GM18517 (cell line): ENCODE measurements around the gene FAM180A.
"Not testable (repeated sequence)": the region's sequence is repeated elsewhere in the genome, so short reads cannot be mapped to it uniquely, and the experiment has no call there.

Experiments
- ATAC-seq: cut with Tn5 transposase; IDR thresholded peaks from one replicate; pipeline ENCODE4 v1.9.1; 2021; ENCODE audit warnings: mild to moderate bottlenecking, moderate library complexity; ENCODE audit not compliant: unreplicated experiment

Gene FAM180A

DNA sequence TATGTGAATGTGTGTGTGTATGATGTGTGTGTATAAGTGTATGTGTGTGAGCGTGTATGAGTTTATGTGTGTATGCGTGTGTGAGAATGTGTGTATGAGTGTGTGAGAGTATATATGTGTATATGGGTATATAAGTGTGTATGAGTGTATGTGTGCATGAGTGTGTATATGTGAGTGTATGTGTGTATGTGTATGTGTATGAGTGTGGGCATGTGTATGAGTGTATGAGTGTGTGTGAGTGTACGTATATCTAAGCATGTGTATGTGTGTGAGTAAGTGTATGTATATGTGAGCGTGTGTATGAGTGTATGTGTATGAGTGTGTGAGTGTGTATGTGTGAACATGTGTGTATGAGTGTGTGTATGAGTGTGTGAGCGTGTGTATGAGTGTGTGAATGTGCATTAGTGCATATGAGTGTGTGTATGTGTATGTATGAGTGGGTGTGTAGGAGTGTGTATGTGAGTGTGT lies 33.5 kb downstream of the FAM180A start:
- no peak for ATAC-seq

DNA sequence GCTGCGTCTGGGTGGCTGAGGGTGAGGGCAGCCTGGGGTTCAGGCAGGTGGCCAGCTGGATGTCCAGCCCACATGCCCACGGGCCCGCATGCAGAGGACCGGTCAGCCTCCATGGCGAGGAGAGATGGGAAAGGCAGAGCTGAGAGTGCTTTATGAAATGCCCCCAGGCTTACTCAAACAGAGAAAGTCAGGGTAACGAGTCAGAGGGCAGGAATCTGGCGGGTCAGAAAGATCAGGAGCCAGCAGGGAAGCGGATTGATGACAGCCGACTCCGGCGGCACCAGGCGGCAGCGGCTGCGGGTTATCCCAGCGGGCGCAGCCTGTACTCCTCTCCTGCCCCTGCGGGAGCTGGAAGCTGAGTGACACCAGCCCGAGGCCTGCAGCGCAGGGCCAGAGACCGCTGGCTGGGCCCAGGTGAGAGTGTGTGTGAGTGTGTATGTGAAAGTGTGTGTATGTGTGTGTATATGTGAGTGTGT lies 34.0 kb downstream of the FAM180A start:
- ATAC-seq = no peak

DNA sequence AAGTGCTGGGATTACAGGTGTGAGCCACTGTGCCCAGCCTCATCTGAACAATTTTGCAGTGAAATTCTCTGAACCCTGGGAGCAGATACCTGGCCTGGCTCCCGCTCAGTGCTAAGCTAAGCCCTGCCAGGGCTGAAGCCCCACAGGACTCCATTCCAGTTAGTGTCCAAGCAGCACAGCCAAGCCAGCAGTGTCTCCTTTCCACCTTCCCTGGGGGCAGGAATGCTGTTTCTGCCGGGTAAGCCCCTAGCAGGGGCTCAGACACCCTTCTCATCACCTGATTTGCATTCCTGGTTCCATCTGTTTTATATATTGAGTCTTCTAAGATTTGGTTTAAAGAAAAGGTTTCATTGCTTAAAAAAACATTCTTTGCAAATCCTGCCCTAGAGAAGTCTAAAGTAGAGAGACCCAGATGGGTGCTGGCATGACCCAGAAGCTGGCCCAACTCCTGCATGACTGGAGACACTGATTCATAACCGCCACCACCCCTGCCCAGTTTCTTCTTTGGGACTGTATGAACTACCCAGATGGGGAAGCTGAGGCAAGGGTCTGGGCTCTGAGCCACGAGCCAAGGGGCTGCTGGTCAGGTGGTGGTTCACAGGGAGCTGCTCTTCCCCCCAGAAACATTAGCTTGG lies 34.7 kb downstream of the FAM180A start:
- no peak for ATAC-seq

DNA sequence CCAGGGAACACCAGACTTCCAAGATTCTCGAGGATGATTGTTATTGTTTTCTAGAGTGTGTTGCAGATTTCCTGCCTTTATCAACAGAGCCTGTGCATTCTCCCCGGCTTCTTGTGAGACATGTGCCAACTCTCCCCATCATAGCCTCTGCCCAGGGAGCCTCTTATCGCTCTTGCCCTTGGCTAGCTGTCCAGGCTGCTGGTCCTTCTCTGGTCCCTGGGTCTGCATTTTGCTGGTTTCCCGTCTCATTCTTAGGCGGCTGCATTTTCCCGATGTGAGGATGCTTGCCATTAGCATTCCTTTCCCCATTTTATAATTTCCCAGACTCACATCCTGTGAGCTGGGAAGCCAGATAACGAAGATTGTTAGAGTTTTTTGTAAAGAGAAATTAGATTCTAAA lies 35.8 kb downstream of the FAM180A start:
- ATAC-seq = no peak

DNA sequence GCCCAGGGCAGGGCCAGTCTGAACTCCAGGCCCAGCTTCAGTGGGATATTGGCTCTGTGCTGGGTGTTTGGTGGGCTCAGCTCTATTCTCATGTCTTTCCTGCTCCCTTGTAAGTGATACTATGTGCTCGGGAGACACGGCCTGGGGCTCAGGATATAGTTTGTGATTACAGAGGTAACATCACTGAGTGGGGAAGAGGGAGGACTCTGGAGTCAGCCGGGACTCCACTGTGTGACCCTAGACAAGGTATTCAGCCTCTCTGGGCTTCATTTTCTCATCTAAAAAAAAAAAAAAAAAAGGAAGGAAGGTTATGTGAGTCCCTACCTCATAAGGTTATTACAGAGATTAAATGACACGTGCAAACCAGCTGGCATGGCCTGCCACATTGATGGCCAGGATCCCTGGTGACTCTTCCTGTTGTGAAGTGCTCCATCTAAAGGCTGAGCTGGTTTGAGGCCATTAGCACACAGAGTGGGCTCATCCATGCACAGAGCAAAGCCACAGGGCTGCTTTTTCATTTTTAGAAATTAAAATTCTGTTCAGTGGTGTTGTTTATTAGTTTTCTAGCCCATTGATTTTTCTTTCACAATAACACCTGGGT lies 36.3 kb downstream of the FAM180A start:
- no peak for ATAC-seq

DNA sequence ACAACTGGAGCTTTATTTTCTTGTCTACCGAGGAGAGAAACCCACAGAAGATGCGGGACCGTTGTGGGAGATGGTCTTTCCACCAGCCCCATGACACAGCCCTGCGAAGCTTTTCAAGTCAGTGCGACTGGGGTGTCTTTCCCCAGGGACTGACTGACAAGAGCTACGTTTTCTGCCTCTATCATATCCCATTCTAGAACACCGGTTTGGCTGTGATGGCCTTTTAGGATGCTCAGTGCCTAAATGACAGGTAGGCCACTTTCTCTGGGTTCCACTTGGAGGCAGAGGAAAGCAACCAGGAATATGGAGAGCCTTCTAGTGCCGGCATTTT lies 37.5 kb downstream of the FAM180A start:
- no peak for ATAC-seq

DNA sequence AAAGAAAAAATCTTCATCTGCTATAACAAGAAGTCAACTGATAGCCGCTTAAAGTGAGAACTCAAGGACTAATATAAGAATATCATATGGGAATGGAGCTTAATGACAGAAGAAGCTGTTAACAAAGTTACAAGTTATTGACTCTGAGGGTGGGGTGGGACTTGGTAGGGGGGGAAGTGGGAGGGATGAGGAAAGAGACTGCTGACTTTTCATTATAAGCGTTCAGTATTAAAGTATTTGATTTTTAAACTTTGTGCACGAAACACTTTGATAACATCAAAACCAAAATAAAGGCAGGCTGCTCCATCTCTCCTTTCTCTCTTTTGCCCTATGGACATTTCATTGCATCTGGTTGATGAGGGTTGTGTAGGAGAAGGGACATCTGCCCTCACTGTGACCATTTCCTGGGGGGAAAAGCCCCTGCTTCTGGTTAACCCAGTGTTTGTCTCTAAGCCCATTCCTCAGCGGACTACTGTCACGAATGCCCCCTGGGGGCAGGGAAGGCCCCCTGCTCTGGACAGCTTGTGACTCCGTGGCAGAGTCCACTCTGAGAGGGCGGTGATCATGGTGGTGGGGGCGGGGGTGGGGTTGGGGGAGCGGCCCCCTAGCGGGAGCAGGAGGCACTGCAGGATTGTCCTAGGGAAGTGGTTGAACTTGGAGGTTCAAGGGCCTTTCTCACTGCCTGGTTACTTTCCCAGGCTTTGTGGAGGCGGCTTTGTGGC lies 38.0 kb downstream of the FAM180A start:
- no peak for ATAC-seq

DNA sequence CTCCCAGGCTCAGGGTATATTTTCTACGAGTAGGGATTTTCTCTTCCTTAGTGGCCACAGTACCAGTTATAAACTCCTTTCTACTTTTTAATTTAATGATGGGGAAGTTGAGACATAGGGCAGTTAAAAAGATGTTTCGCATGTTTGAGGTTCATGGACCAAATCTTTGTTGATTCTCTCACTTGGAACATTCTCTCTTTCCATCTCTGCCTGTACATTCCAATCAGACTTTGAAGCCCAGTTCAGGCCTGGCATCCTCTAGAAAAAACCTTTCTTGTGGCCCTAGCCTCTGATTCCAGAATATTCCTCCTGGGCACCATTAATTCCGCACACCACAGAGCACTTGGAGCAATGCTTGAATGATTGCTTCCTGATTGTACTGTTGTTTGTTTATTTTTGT lies 39.1 kb downstream of the FAM180A start:
- ATAC-seq = no peak

DNA sequence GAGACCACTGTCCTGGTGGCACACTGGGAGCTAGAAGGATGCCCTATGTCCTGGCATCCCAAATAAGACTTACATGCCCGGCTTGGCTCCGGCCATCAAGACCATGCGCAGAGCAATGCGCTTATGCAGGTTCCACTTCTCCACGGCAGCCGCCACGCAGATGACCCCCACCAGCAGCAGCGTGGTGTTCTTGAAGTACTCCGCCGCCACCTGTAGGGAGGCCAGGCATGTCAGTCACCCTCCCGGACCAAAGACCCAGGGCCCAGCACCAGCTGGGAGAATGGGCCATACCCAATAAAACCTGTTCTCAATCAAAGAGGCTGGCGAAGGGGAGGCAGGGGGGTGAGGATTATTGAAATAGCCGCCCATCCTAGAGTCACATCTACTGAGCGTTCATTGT lies 40.6 kb downstream of the FAM180A start:
- ATAC-seq = no peak

DNA sequence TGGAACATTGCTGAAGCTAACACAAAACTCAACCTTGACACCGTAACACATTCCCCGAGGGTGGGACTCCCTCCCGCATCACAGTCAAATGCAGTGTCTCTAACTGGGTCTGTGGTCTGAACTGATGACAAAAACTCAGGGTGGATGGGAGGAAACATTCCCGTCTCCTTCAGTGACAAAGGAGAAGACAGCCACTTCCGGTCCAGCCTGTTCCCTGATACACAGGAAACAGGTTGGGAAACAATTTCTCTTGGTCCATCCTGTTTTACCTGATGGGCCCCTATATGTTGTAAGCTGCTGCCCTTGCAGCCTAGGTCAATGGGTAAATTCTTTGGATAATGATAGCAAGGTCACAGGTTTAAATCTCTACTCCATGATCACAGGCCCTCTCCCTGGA lies 41.0 kb downstream of the FAM180A start:
- no peak for ATAC-seq

DNA sequence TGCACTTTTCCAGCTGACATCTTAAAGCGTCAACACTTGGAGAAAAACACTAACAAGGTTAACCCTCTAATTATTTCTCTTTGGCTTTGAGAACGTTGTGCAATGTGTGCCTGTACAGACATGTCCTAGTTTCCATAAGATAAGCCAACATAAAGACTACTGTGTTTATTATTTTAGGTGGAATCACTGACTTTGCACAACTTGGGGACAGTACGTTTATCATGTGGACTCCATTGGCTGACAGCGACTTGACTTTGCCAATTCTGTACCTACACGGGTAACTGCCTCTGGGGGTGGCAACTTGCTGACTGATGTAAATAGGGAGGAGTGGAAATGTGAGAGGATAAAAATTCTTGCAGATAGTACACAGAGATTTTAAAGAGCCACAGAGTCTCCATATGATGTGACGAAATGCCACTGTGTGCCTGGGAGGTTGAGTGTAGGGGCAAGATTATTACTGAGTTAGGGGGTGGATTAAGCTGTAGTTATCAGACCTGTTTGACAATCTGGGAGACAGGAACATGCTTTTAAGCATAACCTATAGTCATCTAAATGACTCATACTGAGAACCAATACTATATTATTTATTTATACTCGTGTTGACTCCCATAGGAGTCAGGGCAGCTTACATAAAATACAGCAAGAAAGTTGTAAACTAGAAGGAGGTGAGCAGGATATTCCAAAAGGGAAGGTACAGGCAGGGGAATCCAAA lies 41.6 kb downstream of the FAM180A start:
- no peak for ATAC-seq

DNA sequence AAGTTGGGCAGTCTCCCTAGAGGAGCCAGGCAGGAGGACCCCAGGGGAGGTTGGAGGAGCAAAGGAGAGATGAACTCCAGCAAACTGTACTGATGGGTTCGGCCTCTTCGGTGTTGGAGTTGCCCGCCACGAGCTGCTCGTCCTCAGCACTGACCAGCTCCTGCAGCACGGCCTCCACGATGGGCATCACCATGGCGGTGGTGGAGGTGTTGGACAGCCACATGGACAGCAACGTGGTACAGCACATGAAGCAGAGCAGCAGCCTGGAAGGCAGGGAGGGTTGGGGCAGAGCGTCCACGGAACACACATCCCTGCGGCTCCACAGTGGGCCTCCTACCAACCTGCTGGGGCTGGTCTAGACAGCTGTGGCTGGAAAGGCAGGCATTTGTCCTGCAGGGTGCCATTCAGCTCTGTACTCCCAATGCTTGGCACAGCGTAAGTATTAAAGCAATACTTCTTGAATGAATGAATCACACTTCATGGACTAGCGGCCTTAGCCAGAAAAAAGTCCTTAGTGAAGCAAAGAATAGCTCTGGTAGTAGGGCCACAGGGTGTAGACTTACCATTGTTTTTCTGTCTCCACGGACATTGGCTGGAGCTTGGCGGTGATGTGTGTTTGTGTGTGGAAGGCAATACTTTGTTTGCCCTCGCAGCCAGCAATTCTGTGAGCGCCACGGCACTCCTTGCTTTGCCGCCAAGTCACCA lies 42.4 kb downstream of the FAM180A start:
- no peak for ATAC-seq

DNA sequence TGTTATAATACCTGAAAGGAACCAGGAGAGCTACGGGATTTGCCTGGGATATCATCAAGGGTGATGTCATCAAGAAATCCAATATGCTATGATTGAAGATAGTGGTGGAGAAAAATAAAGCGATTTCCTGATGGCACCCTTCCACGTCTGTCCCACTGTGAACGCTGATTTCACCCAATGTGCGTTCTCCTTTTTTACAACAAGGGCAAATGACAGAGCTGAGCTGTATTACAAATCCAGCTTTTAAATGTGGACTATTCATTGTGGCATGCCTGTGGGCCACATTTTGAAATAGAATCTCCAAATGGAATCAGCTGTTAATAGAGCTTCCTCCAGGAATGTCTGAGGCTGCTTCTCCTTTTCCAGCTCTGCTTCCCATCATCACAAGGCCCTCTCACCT lies 43.9 kb downstream of the FAM180A start:
- no peak for ATAC-seq

DNA sequence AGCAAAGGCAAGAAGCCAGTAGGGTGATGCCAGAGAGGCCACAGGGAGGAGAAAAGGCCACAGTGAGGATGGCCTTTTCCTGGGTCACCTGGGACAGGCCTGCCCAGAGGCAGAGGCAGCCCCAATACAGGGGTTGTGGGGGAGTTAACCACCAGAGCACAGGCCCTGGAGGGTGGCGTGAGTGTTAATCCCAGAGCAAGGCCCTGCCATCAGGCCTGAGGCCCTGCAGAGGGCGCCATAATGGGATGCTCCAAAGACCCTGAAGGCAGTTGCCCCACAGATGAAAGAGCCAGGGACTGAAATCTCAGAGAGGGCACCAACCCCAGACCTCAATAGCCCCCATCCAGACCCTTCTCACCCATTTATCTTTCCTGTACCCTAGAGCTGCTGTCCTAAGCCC lies 44.5 kb downstream of the FAM180A start:
- ATAC-seq = no peak

DNA sequence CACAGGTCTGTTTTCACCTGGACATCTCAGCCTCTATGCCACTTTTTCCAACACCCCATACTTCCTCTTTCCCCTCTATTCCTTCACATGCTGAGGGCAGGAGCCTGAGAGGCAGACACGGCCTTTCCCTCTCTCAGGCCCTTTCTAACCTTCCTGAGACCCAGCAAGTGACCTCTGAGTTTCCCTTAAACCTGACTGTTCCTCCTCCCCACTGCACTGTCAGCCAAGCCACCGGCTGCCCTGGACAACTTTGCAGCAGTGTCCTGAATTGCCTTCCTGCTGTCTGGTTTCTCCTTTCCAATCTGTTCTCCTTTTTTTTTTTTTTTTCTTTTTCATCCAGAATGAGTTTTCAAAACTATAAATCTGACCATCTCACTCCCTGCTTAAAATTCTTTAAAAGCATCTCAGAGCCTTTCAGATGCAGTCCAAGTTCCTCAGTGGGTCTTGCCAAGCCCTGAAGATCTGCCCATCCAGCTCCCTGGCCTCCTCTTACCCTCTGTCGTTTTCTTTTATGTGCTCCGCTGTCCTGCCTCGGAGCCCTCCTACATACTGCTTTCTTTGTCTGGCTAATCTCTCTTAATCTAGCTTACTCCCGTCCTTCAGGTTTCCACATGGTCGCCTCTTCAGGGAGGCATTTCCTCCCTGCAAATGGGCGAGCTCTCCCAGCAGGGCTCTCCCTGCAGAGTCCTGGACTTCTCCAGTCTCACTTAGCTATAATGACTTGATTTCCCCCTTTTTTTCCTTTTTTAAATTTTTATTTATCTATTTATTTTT lies 51.1 kb downstream of the FAM180A start:
- ATAC-seq = no peak

DNA sequence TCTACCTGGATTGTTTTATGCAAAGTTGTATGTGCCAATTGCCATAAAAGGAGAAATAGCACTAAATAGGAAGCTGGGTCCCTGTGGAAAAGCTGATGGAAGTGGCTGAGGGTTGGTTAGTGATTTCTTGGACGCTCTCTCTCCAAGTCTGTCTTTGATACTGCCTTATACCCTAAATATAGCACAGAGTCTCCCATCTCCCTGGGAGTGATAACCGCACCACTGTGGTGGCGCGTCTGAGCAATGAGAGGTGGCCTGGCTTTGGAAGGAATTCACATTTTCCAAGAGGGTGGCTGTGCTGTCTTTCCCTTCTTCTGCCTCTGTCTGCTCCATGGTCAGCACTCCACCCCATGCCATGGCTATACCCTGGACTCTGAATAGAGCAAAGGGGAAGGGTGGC lies 55.1 kb downstream of the FAM180A start:
- no peak for ATAC-seq

DNA sequence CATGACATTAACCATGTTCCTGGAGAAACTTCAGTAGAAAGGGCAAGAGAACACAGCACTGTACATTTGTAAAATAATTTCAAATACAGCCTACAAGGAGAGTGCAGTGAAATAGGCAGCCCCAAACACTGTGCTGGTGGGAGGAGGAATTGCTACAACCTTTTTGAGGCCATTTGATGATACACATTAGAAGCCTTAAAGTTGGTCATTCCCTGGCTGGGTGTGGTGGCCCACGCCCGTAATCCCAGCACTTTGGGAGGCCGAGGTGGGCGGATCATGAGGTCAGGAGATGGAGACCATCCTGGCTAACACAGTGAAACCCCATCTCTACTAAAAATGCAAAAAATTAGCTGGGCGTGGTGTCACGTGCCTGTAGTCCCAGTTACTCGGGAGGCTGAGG lies 56.0 kb downstream of the FAM180A start:
- not testable (repeated sequence) for ATAC-seq

DNA sequence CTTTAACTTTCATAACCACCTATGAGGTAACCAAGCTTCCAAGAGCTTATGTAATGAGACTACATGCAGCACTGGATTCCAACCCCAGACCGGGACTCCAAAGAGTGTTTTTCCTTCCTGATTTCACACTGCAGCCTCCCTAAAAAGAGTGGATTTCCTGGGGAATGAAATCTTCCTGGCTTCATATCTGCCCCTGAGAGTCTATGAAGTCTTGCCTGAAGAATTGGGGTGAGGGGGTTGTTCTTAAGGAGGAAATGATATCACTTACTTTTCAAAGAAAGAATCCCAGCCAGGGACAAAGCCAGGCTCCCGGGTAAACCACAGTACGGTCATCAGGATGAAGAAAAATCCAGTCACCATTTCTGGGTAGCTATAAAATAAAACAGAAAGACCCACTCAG lies 56.6 kb downstream of the FAM180A start:
- no peak for ATAC-seq

DNA sequence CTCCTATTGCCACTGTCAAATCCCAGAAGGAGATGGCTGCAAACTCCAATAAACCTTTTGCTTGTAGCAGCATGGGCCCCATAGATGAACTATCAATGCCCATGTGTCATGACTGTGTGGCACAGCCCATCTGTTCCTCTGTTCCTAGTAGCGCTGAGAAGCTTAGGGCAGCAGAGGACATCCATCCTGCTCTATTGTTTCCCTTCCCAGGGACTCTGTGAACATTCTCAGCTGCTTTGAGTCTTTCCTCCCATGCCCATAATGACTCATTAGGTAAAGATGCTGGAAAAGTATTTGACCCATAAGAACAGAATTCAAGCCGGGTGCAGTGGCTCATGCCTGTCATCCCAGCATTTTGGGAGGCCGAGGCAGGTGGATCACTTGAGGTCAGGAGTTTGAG lies 58.0 kb downstream of the FAM180A start:
- no peak for ATAC-seq

DNA sequence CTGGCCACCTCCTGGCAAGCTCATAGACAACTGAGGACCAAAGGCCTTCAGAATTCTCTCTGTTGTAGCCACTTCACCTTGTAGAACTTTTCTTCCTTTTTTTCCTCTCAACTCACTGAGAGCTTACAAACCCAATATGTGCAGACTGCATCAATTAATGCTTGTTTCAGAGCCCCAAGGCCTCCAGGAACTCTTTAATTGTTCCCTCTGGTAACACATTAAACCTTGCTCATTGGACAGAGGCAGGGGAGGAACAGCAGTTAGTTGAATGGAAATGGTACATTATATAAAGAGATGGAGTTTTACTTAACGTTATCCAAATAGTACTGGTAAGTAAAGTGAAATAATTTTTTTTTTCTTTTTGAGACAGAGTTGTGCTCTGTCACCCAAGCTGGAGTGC lies 61.1 kb downstream of the FAM180A start:
- no peak for ATAC-seq
